GM11168 (cell line): ENCODE data around the gene HOXB5.

Experiments
- in situ Hi-C: fragments of 300-500 bp; cut with MboI; formaldehyde crosslinking; loops from one replicate; pipeline ENCODE4 v1.12.0; 2022; ENCODE audit warnings: low sequenced_read_pairs; ENCODE audit not compliant: unreplicated experiment

The HOXB5 gene

DNA sequence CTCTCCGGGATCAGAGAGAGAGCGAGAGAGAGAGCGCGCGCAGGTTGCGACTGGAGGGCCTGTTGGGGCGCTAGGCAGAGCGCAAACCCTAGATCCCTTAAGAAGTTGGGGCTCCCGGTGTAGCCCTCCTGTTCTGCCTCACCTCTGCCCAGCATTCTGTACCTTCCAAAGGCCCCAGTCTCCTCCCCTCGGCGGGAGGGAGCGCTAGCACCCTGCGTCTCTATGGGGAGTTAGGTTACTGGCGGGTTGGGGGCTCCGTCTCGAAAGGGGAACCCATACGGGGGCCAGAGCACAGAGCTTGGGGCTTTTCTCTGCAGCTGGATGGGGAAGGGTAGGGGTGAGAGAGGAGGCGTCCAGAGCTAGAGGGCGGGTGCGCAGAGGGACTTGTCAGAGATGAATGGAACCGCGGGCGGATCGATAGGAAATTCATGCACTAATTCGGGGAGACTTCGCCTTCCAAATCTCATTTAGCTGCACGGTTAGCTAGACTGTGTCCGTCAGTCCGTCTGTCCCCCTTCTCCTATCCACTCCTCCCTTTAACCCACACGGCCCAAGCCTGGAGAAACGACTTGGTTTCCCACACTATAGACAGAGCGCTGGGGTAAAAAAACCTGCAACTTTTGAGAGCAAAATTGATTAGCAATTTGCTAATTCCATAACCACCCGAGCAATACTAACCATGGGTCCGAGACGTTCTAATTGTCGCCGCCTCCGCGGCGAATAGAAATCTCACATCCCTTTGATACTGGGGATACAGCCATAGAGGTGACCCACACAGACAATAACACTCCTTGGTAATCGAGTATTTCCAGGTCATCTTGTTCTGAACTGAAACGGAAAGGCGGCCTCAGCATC is 14.7 kb downstream of the HOXB5 start:
- in situ Hi-C loops, result no loop called here

DNA sequence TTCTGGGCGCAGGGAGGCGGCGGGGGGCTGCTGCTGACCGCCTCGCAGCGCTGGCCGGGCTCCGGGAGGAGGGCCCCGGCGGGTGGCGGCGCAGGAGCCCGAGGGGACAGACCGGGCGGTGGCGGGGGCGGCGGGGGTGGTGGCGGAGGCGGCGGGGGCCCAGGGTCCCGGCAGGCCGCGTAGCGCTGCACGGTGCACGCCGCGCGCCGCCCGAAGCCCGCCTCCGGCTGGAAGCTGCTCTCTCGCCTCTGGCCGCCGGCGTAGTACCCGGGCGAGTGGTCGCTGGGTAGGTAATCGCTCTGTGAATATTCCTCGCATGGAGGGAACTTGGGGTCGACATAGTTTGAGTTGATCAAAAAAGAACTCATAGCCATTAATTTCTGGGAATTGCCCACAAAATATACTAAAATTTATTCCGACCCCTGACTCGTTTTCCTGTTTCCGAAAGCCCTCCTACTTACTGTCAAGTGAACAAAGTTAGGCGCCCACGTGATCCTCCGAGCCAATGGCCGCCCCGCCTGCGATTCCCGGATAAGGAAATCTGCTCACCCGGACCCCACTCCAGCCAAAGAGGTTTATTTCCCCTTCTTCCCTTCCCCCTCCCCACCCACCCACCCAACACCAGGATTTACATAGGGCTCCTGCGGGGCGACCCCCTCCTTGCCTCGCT is 15.5 kb downstream of the HOXB5 start, which contains the start of gene HOXB4:
TSS of gene HOXB4 (minus strand) at position 405 of the 670 bp plus-strand sequence. CDS start at position 374, 31 bp downstream.
- in situ Hi-C loops, result no loop called here

DNA sequence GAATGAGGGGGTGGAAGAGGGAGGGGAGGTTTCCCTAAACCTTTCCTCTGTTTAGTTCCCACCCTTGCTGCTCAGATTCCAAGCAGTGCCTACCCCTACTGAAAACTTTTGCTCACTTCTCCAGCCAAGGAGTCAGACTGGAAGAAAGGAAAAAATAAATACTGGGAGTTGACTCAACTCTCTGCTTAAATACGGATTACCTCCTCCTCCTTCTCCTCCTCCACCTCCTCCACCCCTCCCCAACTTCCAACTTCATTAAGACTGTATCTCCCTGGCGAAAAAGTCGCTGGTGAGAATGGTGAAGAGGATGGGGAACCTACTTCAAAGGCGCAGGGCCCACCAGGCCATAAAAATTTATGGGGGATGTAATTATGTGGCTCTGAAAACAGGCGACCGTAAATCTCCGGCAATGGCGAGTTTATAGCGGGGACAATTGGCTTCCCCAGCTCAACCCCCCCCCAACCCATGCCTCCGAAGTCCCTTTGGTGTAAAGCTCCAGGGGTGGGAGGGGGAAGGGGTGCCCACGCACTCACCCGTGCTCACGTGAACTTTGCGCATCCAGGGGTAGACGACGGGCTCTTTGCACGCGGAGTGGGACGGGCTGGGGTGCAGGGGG is 16.1 kb downstream of the HOXB5 start:
- in situ Hi-C loops, result no loop called here

GRCh38 chr17:48576479-48577309 is 16.9 kb downstream of the HOXB5 start:
- in situ Hi-C loops, result no loop called here

DNA sequence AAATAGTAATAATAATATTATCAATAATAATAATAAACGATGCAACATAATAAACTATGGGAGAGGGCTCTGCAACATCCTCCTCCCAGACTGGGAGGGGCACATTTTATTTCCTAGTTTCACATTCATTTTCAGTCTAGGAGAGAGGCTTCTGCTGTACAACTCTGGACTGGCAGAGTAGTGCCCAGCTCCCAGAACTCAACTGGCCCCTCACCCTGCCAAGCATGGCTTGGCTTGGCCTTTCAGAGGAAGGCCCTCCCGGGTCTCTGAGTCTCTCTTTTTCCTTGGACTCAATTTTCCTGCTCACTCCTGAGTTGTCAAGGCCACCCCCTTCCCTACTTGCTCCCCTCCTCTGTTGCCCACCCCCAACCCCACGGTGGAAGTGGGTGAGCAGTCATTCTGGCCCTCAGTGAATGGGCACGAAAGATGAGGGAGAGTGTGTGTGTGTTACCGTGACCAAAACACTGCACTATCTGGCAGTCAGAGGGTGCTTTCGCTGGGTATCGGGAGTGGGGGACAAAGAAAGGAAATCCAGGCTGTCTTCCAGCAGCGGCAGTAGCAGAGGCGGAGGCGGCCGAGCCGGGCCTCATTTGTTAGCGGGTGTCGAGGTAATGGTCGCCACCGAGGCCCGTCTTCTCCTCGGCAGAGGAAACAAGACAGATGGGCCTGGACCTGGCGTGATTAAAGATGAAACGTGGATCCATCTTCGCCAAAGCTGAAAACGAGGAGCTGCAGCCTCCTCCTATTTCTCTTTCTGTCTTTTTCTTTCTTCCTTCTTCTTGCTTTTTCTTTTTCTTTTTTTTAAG is 17.7 kb downstream of the HOXB5 start:
- in situ Hi-C loops, result no loop called here

DNA sequence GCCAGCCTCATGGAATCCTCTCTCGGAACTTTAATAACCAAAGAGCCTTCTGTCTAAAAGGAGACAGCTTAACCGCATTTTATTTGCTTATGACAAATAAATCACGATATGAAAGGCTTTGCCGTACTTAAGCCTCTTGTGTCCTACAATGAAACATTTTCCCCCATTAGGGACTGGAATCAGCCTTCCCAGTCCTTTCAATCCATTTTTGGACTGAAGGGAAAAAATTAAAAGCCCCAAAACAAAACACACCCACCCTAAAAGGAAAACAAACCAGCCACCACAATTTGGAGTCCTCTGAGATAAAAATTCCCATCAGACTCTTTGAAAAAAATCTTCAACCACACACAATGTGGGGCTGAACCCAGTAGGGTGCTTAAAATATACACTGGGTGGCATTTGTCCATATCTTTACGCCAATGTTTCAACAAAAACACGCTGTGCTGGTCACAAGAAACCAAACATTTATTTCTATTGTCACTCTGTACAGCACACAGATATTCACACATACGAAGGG is 18.5 kb downstream of the HOXB5 start:
- in situ Hi-C loops, result no loop called here

- in situ Hi-C loops, result no loop called here
Measured at GRCh38 chr17:48574505-48575065, 19.0 kb downstream of the HOXB5 start.

- in situ Hi-C loops, result no loop called here
Measured at GRCh38 chr17:48571826-48572417, 21.7 kb downstream of the HOXB5 start.

DNA sequence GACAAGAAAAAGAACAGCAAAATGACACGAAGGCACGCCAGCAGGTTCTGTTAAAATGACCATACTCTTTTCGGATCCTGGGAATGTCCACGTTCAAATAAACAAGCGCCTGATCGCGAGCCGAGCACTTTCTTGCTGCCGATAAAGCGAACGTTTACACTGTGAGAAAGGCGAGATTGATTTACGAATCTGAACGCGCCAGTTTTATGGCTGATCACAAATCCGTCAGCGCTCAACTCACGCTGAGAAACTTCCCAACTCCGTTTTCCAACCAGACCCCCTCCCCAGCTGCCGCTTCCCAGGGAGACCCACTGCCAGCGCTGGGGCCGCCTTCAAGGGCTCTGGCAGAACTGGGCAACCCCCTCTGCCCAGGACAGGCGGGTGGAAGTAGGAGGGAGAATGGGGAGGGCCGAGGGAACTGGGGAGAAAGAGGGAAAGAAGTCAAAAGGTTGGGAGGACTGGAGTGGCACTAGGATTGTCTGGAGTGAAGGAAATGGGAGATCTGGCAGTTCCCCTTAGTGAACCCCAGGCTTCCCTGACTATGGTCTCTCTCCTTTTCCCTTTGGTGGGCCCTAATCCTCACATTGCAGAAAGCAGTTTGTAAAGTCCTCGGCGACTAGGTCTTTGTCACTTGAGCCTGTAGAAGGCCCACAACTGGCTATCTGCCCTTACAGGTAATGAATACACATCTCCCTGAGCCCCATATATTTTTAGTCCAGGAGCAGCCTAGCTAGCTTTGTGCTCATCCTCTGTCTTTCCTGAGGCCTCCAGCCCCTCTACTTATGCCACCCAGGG is 22.4 kb downstream of the HOXB5 start:
- in situ Hi-C loops, result no loop called here

GRCh38 chr17:48570325-48571023 is 23.1 kb downstream of the HOXB5 start:
- in situ Hi-C loops, result no loop called here

- in situ Hi-C loops, result no loop called here
Measured at GRCh38 chr17:48569674-48570324, 23.8 kb downstream of the HOXB5 start.

- in situ Hi-C loops, result no loop called here
Measured at GRCh38 chr17:48569240-48569582, 24.4 kb downstream of the HOXB5 start.

- in situ Hi-C loops, result no loop called here
Measured at GRCh38 chr17:48568499-48569239, 24.9 kb downstream of the HOXB5 start.

DNA sequence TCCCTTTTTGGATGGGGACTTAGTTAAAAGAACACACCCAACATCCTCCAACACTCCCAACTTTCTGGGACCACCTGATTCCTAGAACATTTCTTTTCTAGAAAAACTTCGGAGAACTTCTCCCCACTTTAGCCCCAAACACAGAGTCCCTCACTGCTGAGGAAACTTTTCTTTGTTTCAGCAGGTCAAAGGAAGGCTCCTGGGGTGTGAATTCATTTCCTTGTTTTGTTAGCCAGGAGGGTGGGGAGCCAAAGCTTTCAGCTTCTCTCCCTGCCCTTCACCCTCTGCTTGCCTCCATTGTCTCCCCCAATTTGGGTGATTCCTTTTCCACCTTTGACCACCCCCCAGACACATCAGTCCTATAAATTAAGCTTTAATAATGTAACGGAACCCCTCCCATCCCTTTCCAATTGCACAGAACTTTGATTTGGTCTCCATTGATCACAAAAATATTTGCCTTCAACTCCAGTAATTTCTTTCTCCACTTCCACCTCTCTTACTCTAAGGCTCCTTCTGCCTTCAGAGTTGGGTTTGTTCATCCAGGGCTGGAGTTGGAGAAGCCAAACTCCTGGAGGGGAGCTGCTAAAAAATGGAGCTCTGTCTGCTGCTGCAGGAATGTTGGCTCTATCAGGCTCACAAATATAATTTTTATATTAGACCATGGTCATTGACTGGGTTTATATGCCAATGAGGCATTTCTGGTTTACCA is 25.8 kb downstream of the HOXB5 start:
- in situ Hi-C loops, result no loop called here

DNA sequence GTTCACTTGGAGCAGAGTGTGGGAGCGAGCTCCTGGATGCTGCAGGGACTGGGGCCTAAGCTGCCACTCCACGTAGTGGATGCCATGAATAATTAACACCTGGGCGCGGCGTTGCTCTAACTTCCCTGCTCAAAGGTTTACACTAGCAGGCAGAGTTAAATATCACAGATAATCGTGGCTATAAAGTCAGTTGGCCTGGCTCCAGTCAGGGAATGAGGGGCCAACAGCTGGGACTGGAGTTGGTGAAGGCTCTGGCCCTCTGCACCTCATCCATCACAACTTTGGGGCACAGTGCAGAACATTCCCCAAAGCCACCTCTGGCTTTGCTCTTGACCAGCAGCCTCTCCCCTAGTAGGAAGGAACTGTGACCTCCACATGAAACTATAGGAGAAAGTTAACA is 26.4 kb downstream of the HOXB5 start:
- in situ Hi-C loops, result no loop called here

GRCh38 chr17:48566717-48567116 is 26.9 kb downstream of the HOXB5 start:
- in situ Hi-C loops, result no loop called here
